Measurements from ENCODE around the gene PHKB.

GRCh38 chr16:47672475-47672874 is 211.3 kb downstream of the PHKB start:
- TF ChIP-seq POLR2AphosphoS5 (IDR thresholded peaks at IDR 0.05; ENCODE audit: low read depth), result no peak
- TF ChIP-seq CTCF (IDR thresholded peaks at IDR 0.05; ENCODE audit: insufficient read depth, low read length), result no peak
- TF ChIP-seq REST (IDR thresholded peaks at IDR 0.05; ENCODE audit: insufficient replicate concordance, low read depth), result no peak
- TF ChIP-seq SPI1 (IDR thresholded peaks at IDR 0.05; ENCODE audit: borderline replicate concordance, low read depth), result no peak
- TF ChIP-seq GABPA (IDR thresholded peaks at IDR 0.05; ENCODE audit: low read depth), result no peak
